GM19025 (cell line): ENCODE results near the gene GNG7.
"Not testable (repeated sequence)": the region's sequence is repeated elsewhere in the genome, so short reads cannot be mapped to it uniquely, and the experiment has no call there.

Source experiments
- ATAC-seq: cut with Tn5 transposase; IDR thresholded peaks from one replicate; pipeline ENCODE4 v1.9.1; 2021; ENCODE audit warnings: mild to moderate bottlenecking, low read depth, moderate library complexity; ENCODE audit not compliant: unreplicated experiment

GNG7 gene

GRCh38 chr19:2478756-2479555 lies 223.5 kb downstream of the GNG7 start:
- ATAC-seq = no peak

GRCh38 chr19:2478278-2478755 lies 224.2 kb downstream of the GNG7 start:
- no peak for ATAC-seq

GRCh38 chr19:2477732-2478191 lies 224.7 kb downstream of the GNG7 start:
- ATAC-seq = no peak

GRCh38 chr19:2477141-2477710 lies 225.3 kb downstream of the GNG7 start:
- no peak for ATAC-seq

- ATAC-seq = peak; percentile 4
Observed at GRCh38 chr19:2476451-2477140, 225.9 kb downstream of the GNG7 start.

GRCh38 chr19:2475702-2476450 lies 226.6 kb downstream of the GNG7 start, which contains the start of gene GADD45B:
TSS of gene GADD45B (plus strand) at chr19:2476127. CDS start at chr19:2476359, 232 bp downstream.
- ATAC-seq = peak; percentile 39

- ATAC-seq = no peak
Observed at GRCh38 chr19:2475018-2475701, 227.3 kb downstream of the GNG7 start.

- ATAC-seq = no peak
Observed at GRCh38 chr19:2474232-2475017, 228.1 kb downstream of the GNG7 start.

- not testable (repeated sequence) for ATAC-seq
Observed at GRCh38 chr19:2469915-2470200, 232.6 kb downstream of the GNG7 start.

- no peak for ATAC-seq
Observed at GRCh38 chr19:2469102-2469914, 233.2 kb downstream of the GNG7 start.

- ATAC-seq = no peak
Observed at GRCh38 chr19:2468596-2468995, 233.9 kb downstream of the GNG7 start.

GRCh38 chr19:2464389-2464788 lies 238.1 kb downstream of the GNG7 start:
- no peak for ATAC-seq

- ATAC-seq = not testable (repeated sequence)
Observed at GRCh38 chr19:2463694-2464093, 238.8 kb downstream of the GNG7 start.

- no peak for ATAC-seq
Observed at GRCh38 chr19:2462635-2463421, 239.7 kb downstream of the GNG7 start.

- ATAC-seq = no peak
Observed at GRCh38 chr19:2461751-2462634, 240.5 kb downstream of the GNG7 start.
